Endothelial cell of umbilical vein (primary cell): ENCODE results near the gene C5AR1.

Experiments used
- CTCF ChIP-seq, 2 donors: IDR thresholded peaks; 1 replicate in 1 of 2; 2 replicates in 1 of 2; pipeline ENCODE4 v1.5.1; 2011; ENCODE audit warnings: low read length in 2 of 2, mild to moderate bottlenecking in 2 of 2, moderate library complexity in 2 of 2, control low read depth in 1 of 2, inconsistent platforms in 1 of 2, low read depth in 1 of 2; ENCODE audit not compliant: insufficient read depth in 1 of 2; ENCODE audit errors: extremely low read depth in 1 of 2
- GATA2 ChIP-seq: IDR thresholded peaks from 2 replicates; pipeline ENCODE4 v1.7.0; 2011; ENCODE audit warnings: low read depth, mild to moderate bottlenecking, moderate library complexity, mixed read lengths, low read length; ENCODE audit not compliant: insufficient read length, insufficient read depth

DNA sequence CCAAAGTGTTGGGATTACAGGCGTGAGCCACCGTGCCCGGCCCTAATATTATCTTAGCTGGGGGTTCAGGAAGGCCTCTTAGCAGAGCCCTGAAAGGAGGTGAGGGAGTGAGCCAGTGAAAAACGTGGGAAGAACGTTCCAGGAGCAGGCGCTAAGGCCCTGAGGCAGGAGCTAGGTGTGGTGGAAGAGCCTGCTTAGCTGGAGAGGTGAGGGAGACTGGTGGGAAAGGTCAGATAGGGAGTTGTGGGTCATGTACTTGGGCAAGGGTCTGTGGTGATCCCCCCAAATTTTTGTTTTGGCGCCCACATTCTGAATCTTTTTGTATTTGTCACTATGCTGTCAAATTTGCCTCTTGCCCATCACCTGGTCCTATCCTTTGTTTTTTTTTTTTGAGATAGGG is 40.1 kb upstream of the C5AR1 start:
- no peak for TF ChIP-seq GATA2
- no peak for TF ChIP-seq CTCF (IDR thresholded peaks at IDR 0.05; ENCODE audit: extremely low read depth in 1 of 2, insufficient read depth in 1 of 2, low read depth in 1 of 2, low read length in 2 of 2)
